Measurements from ENCODE around the gene PDE8A. TPM values are rescaled to one million over a fixed set of nuclear protein-coding genes. Genes with fewer than 3 reads are reported as not detected.
A peak's percentile ranks its signal among the peaks of the same experiment; 100 is the strongest.

PDE8A gene
- total RNA-seq, 1 donor from 2014 or later: 13.5 TPM

DNA sequence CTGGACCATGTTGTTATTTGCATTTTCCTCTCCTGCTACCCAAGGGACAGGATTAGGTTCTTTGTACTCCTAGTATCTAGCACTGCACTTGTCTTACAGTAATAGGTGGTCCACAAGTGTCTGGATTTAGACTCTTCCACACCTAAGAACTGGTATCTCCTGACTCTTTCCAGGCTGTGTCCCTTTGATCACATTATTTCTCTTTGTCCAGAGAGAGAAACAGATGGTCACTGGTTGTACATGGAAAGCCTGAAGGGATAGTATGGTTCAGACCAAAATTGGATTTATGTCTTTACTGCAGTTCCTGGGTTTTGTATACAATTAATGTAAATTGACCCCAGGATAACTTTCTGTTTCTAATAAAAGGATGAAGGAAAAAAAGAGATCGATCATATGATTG, 64.0 kb downstream of the PDE8A start:
- intact Hi-C loops (cut with DNase I): loop anchor here (2.0 kb wide), 1 partner anchor 91 kb away; no protein-coding TSS in a partner anchor
- DNase-seq (no peak), ATAC-seq (ENCODE audit: poor library complexity) (no peak)

DNA sequence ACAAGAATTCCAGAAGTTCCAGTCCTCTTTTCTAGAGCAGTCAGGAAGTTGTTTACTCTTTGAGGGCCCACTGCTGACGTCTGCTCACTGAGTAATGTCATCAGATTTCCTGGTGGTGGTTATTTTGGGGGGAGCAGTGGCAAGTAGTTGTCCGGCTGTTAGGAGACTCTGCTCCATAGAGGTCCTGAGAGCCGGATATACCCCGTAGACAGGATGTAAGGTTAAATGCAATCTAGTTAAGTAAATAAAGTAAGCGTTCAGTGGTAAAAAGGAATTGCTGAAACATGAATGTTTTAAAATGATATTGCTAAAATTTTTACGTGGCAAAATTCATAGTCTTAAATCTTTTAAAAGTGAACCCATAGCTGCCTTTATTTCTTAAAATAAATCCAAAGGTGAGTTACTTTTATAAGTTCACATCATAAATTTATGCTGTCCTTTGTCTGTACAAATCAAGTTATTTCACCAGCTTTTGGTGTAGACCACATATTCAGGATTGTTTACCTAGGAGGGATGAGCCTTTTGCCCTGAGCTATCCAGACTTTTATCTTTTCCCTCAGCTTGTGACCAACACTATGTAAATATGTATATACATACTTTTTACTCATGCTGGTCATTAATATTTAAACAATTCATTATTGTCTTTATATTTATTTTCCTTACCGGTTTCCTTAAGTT, 65.8 kb downstream of the PDE8A start:
- intact Hi-C loops (cut with DNase I): no loop called here
- ATAC-seq (ENCODE audit: poor library complexity): peak; percentile 68
- DNase-seq: no peak

DNA sequence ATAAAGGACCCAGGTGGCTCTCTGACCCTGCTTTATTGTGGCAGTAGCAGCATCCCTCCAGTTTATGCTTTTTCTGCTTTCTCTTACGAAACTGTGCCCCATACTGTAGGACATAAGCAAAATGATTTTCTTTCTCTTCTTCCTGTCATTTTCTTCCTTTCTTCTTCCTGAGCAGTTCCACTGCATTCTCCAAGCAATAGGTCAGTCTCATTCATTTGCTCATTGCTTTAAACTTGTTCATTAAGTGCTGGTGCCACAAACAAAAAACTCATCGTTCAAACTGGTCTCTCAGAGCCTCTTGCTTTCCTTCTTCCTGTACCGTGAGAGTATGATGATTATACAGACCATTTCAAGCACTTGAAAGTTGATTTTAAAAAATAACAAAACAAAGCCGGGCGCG, 66.8 kb downstream of the PDE8A start:
- ATAC-seq (ENCODE audit: poor library complexity) (no peak), DNase-seq (no peak)
- intact Hi-C loops (cut with DNase I): no loop called here

DNA sequence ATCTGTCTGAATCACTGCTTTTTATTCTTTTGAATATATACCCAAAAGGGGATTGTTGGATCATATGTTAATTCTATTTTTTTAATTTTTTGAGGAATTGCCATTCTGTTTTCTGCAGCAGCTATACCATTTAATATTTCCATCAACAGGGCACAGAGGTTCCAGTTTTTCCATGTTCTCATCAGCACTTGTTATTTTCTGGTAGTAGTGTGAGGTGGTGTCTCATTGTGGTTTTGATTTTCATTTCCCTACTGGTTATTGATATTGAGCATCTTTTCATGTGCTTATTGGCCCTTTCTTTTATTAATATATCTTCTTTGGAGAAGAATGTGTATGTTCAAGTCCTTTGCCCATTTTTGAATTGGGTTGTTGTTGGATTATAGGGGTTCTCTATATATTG, 68.1 kb downstream of the PDE8A start:
- intact Hi-C loops (cut with DNase I): no loop called here
- ATAC-seq (ENCODE audit: poor library complexity): no peak
- no peak for DNase-seq

DNA sequence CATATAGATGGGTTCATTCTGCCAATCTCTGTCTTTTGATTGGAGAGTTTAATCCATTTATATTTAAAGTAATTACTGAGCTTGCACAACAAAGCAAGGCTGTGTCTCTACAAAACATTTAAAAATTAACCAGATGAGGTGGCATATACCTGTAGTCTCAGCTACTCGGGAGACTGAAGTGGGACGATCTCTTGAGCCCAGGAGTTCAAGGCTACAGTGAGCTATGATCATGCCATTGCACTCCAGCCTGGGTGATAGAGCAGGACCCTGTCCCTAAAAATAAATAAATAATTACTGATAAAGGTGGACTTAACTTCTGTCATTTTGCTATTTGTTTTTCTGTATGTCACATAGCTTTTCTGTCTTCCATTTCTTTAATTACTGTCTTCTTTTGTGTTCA, 78.1 kb downstream of the PDE8A start:
- DNase-seq (no peak), ATAC-seq (ENCODE audit: poor library complexity) (no peak)
- intact Hi-C loops (cut with DNase I): no loop called here

DNA sequence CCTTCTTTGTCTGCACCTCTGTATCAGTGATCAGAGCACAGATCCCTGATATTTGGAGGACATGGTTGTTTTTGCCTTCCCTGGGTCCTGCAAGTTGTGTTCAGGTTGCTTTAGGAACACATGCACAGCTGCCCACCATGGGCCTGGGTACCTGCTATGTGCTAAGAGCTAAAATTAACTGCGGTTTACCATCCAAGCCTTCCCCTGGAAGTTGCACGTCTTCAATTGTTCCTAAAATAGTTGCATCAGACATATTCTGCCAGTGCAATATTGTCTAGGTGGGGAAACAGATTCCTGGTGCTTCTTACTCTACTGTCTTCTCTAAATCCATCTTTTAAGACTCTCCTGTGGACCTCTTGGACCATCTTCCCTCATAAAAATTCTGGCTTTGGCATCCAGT, 80.9 kb downstream of the PDE8A start:
- no peak for DNase-seq
- ATAC-seq (ENCODE audit: poor library complexity): peak; percentile 56
- intact Hi-C loops (cut with DNase I): no loop called here

DNA sequence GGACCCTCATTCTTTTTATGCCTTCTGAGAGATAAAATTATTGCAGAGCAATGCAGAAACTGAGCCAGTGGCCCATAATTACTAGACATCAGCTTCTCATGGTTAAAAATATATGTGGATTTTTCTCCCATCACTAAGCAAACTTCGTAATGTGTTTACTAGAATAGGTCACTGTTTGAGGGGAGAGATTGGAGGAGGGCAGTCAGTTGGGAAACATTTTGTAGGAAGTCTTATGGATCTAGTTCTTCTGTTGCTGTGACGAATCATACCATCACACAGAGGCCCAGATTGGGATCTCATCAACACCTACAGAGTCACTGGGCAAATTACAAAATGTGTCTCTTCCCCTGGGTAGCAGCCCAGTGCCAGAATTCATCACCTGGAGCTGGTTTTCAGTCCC, 81.4 kb downstream of the PDE8A start:
- intact Hi-C loops (cut with DNase I): no loop called here
- no peak for DNase-seq
- no peak for ATAC-seq (ENCODE audit: poor library complexity)

DNA sequence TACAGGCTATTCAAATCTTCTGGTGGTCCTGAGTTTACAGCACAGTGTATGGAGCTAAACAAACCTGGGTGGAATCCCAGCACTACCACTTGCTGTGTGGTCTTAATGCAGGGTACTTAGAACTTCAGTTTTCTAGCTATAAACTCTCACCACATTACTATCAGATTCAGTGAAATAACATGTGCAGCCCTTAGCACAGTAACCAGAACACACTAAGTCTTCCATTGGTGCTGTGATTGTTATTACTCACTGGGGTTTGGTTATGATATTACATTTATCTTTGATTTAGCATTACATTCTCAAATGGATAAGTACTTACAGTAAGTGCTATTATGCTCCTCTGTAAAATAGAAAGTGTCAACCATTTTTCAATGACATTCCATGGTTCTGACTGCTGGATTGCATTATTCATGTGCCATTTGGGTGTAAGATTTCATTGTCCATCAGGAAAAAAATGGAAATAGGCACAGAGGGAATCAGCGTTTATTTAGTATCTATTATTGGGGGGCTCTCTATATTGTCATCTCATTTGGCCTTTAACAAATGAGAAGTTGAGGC, 81.9 kb downstream of the PDE8A start:
- ATAC-seq (ENCODE audit: poor library complexity): no peak
- intact Hi-C loops (cut with DNase I): no loop called here
- DNase-seq: no peak

DNA sequence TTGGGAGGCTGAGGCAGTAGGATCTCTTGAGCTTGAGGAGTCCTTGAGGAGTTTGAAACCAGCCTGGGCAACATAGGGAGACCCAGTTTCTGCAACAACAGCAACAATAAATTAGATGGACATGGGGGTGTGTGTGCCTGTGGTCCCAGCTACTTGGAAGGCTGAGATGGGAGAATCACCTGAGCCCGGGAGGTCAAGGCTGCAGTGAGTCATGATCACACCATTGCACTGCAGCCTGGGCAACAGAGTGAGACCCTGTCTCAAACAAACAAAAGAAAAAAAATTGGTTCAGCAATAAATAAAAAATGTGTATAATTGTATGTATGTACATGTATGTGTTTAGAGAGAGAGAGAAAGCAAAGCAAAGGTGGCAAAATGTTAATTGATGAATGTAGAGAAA, 83.1 kb downstream of the PDE8A start:
- DNase-seq: no peak
- intact Hi-C loops (cut with DNase I): no loop called here
- ATAC-seq (ENCODE audit: poor library complexity): no peak

DNA sequence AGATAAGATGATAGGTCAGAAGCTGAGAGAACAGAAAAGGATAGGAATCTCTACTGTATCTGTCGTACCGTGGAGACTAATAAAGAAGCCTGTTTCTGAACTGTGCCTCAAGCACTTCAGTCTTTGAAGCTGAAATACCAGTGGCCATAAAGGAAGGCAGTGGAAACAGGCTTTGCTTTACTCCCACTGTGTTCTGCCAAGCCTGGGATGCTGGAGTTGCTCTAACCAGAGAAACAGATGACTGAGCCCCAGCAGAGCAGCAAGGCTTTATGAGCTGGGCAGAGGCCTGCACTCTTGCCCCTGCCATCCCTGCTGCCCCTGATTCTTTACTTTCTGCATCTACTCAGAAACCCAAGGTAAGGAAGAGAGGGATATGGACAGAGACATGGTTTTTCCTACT, 89.4 kb downstream of the PDE8A start:
- intact Hi-C loops (cut with DNase I): no loop called here
- DNase-seq: no peak
- ATAC-seq (ENCODE audit: poor library complexity): no peak

DNA sequence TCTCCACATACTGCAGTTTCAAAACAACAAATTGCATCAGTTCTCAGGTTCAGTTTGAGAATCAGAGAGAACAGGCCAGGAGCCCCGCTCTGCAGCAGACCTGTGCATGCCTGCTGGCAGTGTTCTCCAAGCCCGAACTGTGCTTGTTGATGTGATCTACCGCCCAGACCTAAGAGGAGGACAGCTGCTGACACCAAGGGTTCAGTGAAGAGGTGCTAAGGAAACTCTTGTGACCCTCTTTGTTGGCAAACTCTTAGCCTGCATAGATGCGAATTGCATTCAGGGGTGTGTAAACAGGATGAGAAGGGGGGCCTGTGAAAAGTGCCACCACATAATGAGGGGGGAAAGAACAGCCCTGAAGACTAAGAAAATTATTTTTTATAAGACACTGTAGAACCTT, 89.8 kb downstream of the PDE8A start:
- intact Hi-C loops (cut with DNase I): no loop called here
- DNase-seq (no peak), ATAC-seq (ENCODE audit: poor library complexity) (no peak)

DNA sequence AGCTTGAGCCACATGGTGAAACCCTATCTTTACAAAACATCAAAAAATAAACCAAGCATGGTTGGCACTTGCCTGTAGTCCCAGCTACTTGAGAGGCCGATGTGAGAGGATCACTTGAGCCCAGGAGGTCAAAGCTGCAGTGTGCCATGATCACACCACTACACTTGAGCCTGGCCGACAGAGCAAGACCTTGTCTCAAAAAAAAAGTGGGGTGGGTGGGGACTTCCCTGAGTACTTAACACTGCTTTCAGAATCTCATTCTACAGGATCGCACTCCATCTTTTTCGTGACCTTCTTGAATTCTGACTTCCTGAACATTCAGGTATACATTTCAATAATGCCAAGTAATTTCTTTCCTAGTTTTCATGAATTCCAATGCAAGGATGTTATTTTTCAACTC, 91.3 kb downstream of the PDE8A start:
- ATAC-seq (ENCODE audit: poor library complexity) (no peak), DNase-seq (no peak)
- intact Hi-C loops (cut with DNase I): no loop called here

DNA sequence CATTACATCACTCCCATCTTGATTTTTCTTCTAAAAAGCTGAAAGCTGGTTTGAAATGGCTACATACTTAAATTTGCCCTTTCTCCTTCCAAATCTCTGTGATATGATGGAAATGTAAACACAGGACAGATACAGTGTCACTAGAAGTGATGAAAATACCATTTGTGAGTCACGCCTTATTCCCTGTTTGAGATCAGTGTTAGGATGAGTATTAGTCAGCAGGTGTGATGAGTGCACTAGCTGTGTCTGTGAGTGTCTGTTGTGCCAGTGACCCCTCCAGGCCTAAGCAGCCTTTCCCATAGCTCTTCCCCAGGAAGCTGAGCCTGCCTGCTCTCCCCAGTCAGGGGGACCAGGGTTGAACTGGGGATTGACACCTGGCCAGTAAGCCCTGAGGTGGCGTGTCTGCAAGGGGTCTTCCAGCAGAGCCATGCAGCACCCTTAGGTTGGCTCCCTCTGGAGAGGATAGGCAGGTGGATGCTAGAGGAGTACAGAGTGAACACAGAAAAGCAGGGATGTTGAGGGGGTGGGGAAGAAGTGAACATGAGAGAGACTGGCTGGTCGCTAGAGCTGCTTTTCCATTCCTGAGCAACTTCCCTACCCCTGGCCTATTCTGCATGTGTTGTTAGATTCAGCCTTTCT, 92.0 kb downstream of the PDE8A start:
- ATAC-seq (ENCODE audit: poor library complexity) (no peak), DNase-seq (no peak)
- intact Hi-C loops (cut with DNase I): no loop called here

DNA sequence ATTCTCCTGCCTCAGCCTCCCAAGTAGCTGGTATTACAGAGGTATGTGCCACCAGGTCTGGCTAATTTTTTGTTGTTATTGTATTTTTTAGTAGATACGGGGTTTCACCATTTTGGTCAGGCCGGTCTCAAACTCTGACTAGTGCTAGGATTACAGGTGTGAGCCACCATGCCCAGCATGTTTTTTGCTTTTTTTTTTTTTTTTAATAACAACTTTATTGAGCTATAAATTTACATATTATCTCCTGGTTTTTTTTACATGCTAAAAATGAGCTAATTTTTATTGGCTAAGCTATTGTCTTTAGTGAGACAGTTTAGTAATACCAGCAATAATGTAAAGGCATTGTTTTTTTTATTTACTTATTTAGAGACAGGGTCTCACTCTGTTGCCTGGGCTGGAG, 105.2 kb downstream of the PDE8A start:
- DNase-seq: no peak
- no peak for ATAC-seq (ENCODE audit: poor library complexity)
- intact Hi-C loops (cut with DNase I): no loop called here

DNA sequence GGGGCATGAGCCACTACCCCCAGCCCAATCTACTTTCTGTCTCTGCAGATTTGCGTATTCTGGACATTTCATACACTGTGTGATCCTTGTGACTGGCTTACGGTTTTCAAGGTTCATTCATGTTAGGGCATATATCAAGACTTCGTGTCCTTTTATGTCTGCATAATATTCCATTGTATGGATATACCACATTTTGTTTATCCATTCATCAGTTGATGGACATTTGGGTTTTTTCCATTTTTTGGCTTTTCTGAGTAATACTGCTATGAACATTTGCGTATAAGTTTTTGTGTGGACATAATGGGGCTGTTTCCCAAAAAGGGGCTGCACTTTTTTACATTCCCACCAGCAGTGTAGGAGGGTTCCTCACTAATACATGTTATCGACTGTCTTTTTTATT, 106.6 kb downstream of the PDE8A start:
- intact Hi-C loops (cut with DNase I): no loop called here

DNA sequence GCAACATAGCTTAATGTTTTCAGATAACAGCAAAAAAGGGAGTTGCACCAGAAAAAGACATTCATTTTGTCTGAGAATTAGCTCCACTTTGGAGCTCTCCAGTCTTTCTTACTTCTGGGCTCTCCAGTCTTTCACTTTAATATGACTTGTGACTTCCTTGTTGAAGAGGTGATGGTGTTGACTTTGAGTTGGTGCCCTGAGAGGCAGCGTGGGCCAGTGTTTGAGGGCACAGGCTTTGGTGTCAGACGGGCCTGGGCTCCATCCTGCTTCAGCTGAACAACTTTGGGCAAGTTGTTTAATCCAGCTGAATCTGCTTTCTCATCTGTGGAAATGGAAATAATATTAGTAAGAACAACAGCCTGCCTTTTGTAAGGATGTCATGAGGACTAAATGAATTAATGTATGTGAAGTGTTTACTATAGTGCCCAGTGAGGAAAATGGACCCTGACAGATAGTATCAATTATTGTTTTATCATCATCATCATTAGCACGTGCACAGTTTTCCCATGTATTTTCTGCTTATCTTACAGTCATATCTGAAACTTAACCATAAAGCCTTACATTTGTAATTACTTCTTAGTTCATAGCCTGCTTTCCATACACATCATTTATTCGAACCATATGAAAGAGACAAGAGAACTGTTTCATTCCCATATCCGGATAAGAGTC, 108.4 kb downstream of the PDE8A start:
- no peak for ATAC-seq (ENCODE audit: poor library complexity)
- intact Hi-C loops (cut with DNase I): no loop called here
- DNase-seq: no peak

More for the DNA sequence above, 106.6 kb downstream of the PDE8A start:
- ATAC-seq (ENCODE audit: poor library complexity): no peak
- no peak for DNase-seq

DNA sequence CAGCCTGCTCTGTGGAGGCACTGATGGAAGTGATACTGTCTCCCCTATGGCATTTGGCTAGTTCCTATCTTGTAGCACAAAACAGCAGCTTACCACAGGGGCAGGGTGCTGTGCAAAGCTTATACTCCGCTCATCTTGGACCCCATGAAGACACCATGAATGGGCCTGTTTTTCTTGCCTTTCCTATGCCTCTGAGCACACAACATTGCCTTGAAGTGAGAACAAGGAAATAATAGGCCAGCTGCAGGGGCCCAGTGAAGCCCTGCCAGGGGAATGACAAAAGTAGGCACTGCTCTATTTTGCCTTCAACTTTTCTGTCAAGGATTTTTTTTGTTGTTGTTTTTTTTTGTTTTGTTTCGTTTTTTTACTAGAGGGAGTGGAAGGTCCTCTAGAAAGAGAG, 110.3 kb downstream of the PDE8A start:
- ATAC-seq (ENCODE audit: poor library complexity) (no peak), DNase-seq (no peak)
- intact Hi-C loops (cut with DNase I): no loop called here

DNA sequence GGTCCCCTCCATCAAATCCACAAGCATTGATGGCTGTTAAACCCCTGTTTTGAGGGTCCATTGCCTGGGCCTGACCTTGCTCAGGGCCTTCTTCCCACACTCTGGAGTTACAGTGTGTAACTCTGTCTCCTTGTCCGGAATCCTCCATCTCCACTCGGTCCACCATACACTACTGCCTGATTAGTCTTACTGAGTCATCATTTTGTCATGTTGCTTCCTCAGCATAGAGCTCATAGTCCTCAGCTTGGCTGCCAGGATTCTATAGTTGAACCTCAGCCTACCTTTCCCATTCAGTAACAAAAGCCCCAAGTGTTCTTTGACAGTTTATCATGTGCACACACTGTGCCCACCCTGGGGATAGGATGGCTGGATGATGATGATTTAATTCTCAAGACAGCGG, 113.0 kb downstream of the PDE8A start:
- intact Hi-C loops (cut with DNase I): no loop called here
- no peak for ATAC-seq (ENCODE audit: poor library complexity)
- DNase-seq: no peak

DNA sequence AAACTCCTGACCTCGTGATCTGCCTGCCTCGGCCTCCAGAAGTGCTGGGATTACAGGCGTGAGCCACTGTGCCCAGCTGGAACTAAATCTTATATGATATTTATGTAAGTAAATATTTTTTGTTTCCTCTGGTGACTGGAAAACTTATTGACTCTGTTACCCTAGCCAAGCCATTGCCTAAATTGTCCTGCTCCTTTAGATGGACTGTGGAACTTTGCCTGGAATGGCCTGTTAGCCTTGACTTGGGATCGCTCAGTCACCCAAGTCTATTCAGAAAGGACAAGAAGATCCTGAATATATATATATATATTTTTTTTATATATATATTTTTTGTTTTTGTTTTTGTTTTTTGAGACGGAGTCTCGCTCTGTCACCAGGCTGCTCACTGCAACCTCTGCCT, 113.9 kb downstream of the PDE8A start:
- ATAC-seq (ENCODE audit: poor library complexity) (no peak), DNase-seq (no peak)
- intact Hi-C loops (cut with DNase I): no loop called here

DNA sequence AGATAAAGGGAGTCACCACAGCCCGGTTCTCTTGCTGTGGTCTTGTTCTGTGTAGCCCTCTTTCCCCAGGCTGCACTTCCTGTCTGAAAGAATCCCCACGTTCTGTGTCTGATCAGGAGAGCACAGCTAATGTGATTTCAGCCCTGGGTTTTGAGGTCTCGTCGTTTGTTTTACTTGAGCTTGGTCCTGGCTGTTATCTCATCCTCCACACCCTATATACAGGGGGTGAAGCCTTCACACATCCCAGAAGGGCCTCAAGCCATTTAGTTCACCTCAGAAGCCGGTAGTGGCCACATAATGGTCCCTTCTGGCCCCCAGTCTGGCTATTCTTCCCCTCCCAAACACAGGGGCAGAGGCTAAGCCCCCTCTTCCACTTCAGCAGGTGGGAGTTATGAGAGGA, 115.6 kb downstream of the PDE8A start:
- DNase-seq (no peak), ATAC-seq (ENCODE audit: poor library complexity) (no peak)
- intact Hi-C loops (cut with DNase I): no loop called here
